ENCODE results near the gene XPO4.
A peak's percentile ranks its signal among the peaks of the same experiment; 100 is the strongest.
"Not testable (repeated sequence)": the region's sequence is repeated elsewhere in the genome, so short reads cannot be mapped to it uniquely, and the experiment has no call there.

The XPO4 gene

DNA sequence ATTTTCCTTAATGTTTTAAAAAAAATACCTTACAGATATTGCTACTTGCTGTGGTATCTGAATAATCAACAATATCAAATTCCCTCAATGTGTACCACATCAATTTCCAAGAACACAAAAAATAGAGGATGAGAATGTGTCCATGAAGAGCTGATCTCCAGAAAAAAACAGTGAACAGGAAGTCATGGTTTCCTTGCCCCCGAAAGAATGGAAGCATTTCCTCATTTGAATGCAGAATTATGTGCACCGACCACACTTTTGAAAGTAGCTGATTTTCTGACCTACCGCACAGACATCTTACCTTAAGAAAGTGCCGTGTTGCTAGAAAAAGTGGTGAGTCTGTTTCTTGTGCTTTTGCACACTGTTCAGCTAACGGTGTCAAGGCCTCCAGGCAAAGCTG, 115.4 kb downstream of the XPO4 start:
- DNase-seq (ENCODE audit: low read depth) = no peak

DNA sequence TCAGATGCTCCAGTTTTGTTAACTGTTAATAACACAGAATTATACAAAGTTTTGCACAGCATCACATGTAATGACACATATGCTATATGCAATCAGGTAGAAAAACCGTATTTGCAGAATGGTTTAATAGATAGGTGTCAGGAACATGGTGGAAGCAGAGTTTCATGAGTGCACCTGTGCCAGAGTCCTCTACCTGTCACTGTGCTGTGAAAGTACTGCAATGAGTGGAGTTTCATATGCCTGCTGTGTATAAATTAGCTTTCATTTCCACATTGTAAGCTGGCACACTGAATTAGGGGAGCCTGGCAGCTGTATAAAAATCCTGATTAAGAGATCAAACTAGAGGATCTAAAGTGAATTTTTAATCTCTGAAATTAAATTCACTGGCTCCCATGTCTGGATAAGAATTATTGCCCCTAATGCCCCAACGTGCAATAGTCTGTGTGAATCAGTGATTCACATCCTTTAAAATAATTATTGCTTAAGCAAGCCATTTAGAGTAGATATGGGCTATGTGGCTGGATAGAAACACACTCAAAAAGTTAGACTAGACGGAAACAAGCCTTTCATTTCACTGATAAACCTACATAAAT, 120.3 kb downstream of the XPO4 start:
- no peak for DNase-seq (ENCODE audit: low read depth)

DNA sequence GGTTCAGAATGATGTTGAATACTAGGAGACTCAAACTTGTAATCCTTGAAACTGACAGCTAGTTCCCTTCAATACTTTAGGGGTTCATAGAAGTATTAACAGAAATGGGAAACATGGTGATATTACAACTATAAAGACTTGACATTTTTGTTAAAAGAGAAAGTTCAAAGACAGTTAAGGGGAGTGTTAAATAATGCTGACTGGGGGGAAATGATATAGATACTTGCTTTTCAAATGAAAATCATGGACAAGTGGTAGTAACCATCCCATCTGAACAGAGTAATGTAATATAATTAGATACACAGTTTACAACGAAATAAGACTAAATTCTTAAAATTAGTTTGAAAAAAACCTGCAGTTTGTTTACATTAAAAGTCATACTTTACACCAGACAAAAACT, 122.2 kb downstream of the XPO4 start:
- no peak for DNase-seq (ENCODE audit: low read depth)

DNA sequence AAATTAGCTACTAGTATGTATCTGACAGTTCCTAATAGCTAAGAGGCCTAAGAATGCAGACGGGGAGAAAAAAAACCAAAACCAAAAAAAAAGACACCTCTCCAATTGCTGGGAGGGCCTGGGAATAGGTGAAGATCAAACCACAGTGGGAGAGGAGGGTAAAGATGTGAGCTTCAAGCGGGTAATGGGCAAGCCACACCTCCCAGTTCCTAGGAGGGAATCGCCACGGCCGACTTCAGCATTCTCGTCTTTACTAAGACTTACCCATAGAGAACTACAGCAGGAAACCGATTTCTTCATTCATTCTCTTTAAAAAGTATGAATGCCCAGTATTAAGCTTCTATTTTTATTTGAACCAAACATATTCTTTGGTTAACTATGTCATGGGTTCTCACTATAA, 123.1 kb downstream of the XPO4 start:
- DNase-seq (ENCODE audit: low read depth) = no peak

DNA sequence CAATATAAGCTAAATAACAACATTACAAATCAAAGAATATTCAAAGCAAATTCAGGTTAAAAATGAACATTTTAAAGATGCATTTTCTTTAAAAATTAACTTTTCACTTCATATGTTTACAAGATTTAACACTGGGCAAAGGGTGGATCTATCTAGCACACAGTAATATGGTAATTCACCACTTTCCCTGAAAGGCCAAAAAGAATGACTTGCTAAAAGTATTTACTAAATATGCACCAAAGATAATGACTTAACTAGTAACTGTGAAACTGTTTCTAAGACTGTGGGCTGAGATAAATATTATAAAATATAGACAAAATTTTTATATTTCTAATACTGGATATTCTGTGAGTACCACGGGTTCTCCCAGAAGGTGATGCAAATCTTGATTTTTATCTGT, 124.2 kb downstream of the XPO4 start:
- no peak for DNase-seq (ENCODE audit: low read depth)

DNA sequence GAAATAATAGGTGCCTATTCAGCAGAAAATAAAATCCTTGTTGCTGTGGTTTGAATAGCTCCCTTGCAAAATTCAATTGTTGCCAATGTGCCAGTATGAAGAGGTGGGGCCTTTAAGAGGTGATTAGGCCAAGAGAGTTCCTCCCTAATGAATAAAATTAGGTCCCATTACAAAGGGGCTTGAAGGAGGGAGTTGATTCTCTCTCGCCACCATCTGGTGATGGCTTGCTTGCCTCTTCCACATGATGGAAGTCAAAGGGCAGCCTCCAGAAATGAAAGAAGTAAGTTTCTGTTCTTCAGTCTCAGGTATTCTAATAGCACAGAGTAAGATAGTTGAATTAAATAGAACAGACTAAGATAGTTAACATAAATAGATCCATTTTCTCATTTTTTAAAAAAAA, 125.8 kb downstream of the XPO4 start:
- no peak for DNase-seq (ENCODE audit: low read depth)

DNA sequence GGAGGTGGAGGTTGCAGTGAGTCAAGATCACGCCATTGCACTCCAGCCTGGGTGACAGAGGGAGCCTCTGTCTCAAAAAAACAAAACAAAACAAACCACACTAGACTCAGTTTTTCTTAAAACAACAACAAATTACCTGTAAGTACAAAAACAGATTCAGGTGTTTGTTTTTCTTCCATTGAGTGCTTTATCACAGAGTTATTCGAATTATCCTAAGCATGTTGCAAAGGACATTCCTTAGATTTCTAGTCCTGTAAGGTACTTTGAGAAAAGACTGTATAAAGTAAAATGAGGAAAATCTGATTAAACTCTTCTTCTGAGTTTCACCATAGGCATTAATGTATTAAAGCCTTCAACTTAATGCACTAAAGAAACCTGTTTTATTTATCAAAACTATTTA, 126.6 kb downstream of the XPO4 start:
- DNase-seq (ENCODE audit: low read depth) = no peak

DNA sequence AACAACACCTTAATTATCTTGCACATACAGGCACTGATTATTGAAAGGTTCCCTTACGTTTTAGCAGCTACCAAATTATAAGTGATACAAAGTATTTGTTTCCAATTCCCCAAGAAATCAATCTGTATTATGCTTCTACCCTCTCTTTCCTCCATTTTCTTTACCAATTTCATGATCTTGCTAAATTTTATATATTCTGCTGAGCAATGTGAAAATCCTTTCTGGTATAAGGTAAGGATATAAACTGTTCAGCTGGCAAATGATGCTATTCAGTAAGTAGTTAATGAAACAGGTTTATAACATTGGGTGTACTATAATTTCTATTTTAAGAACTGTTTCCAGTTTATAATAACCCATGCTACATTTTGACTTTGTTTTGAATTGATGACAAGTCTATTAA, 127.8 kb downstream of the XPO4 start:
- no peak for DNase-seq (ENCODE audit: low read depth)

DNA sequence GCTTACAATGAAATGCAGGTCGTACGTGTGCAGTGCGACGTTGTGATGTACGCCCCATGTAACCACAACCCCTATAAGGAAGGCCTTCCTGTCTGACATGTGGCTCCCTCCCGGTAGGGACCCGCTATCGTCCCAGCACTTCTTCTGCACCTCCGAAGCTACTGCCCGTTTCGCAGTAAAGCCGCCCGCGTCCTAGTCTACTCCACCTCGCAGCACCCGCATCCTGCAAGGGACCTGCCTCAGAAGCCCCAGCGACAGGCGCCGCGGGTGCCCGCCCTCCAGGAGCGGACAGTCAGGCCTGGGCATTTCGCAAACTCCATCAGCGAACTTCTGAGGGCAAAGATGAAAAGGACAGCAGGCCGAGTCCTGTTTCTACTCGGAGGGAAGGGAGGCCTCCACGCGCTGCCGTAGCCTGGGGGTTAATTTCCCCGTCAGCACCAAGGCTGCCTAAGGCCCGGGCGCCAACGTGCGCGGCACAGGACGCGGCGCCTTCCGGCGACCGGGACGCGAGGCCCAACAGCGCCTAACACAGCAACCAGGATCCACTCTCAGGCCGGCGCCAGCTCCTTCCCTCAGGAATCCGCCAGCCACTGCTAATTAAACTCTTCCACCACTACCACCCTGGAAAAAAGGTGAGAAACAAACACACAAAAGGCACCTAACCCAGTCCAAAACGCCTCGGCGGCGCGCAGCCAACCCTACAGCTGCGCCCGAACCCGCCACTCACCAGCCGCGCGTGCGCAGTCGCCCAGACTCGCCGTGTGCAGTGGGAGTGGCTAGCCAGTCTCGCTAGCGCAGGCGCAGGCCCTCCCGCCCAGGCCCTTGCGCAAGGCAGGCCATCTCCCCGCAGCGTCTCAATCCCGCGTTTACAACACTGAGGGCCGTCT, 129.1 kb downstream of the XPO4 start, which contains the start of gene EEF1AKMT1:
Gene EEF1AKMT1 (minus strand): TSS at position 768 of the 887 bp plus-strand sequence. CDS start 16,363 bp downstream, outside the sequence.
- peak; percentile 30 for DNase-seq (ENCODE audit: low read depth)

DNA sequence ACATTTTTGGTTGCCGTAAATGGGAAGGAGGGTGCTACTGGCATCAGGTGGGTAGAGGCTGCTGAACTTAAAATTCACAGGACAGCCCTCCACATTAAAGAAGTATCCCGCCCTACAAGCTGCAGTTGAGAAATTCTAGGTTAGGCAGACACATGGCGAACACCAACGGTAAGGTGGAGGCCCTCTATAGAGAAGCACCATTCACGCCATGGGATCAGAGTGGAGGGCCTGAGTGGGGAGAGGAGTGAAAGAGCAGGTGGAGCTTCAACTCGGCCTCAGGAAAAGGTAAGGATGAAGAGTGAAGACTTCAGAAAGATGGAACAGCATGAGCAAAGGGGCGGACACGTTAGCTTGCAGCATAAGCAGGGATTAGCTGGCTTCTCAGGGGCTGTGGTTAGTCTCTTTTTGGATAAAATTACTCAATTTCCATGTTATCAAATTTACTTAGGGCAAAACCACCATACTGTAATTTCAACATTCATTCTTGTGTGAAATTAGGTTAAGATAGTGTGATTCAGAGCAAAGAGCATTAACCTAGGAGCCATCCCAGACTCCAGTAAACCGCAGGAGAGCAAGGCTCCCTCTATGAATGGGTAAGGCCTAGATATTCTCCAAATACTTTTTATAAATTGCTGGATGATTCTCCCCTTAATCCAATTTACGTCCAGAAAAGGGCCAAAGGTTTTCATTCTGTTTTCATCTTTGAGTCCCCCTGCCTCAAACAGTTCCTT, 130.0 kb downstream of the XPO4 start:
- DNase-seq (ENCODE audit: low read depth) = peak; percentile 2

DNA sequence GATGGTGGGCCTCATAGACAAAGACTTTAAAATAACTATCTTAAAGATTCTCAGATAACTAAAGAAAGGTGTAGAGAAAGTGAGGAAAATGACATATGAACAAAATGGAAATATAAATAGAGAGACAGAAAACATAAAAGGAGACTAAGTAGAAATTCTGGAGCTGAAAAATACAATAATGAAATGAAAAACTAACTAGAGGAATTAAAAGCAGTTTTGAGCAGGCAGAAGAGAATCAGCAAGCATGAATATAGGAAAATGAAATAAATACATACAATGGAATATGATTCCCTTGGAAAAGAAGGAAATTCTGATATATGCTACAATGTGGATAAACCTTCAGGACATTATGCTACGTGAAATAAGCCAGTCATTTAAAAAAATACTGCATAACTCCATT, 132.7 kb downstream of the XPO4 start:
- DNase-seq (ENCODE audit: low read depth) = no peak

DNA sequence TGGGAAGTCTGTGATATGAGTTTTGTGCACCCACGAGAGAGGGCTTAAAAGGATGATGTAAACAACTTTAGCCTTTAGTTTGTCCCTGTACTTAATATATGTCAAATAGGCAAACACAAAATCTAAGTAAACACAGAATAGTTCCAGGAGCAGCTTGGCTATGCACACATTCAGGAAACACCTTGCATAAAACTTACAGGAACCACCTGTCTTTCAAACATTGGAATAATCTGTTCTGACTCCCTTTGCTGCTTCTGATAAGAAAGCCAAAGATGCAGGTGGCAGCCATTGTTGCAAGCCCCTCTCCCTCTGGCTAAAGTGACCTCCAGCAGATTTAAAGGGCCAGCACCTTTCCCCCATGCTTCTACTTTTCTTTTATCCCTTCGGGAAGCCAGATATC, 133.5 kb downstream of the XPO4 start:
- no peak for DNase-seq (ENCODE audit: low read depth)

DNA sequence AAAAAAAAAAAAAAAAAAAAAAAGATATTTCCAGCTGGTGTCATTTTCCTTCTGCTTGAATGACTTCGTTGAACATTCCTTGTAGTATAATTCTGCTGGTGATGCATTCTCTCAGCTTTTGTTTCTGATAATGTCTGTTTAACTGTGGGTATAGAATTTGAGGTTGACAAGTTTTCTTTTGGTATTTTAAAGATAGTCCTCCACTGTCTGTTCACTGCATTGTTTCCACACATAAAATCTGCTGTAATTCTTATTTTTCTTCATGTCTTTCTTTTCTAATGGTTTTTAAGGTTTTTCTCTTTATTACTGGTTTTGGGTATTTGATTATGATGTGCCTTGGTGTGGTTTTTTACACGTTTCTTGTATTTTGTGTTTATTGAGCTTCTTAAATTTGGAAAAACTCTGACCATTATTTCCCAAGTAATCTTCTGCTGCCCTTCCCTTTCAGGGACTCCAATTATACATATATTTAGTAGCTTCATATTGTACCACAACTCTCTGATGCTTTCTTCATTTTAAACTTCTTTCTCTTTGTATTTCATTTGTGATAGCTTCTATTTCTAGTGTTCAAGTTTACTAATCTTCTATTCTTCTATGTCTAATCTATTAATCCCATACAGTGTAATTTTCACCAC, 135.1 kb downstream of the XPO4 start:
- no peak for DNase-seq (ENCODE audit: low read depth)

DNA sequence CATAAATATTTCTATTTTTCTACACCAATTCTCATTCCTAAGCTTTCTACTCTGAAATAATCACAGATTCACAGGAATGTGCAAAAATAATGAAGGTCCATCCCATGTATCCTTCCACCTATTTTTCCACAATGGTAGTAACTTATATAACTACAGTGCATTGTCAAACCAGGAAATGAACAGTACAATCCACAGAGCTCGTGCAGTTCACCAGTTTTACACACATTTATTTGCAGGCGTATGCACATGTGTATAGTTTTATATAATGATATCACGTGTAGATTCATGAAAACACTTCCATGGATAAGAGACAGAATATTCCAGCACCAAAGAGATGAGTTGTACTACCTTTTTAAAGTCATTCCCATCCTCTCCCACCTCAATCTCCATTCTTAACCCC, 141.7 kb downstream of the XPO4 start:
- no peak for DNase-seq (ENCODE audit: low read depth)

DNA sequence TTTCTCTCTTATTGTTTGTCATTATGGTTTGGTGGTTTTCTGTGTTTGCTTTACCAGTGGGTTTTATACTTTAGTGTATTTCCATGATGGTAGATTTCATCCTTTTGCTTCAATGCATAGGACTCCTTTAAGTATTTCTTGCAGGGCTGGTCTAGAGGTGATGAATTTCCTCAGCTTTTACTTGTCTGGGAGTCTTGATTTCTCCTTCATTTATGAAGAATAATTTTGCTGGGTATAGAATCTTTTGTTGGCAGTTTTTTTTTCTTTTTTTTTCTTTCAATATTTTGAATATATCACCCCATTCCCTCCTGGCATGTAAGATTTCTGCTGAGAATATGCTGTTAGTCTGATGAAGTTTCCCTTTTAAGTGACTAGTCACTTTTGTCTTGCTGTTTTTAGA, 148.5 kb downstream of the XPO4 start:
- DNase-seq (ENCODE audit: low read depth) = no peak

DNA sequence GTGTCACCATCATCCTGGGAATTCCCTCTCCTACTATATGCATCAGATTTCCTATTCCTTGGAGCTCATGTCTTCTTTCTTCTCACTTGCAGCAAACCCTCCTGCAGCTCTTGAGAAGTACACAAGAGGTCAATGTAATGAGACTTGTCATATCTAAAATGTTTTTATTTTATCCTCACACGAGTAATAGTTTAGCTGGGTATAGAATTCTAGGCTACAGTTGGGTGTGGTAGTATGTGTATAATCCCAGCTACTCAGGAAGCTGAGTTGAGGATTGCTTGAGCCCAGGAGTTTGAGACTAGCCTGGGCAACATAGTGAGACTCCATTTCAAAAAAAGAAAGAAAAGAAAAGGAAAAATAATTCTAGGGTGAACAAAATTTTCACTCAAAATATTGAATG, 153.2 kb downstream of the XPO4 start:
- no peak for DNase-seq (ENCODE audit: low read depth)

DNA sequence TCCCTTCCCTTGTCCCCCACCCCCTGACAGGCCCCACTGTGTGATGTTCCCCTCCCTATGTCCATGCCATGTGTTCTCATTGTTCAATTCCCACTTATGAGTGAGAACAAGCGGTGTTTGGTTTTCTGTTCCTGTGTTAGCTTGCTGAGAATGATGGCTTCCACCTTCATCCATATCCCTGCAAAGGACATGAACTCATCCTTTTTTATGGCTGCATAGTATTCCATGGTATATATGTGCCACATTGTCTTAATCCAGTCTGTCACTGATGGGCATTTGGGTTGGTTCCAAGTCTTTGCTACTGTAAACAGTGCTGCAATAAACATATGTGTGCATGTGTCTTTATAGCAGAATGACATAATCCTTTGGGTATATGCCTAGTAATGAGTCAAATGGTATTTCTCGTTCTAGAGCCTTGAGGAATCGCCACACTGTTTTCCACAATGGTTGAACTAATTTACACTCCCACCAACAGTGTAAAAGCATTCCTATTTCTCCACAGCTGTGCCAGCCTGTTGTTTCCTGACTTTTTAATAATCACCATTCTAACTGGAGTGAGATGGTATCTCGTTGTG, 158.6 kb downstream of the XPO4 start:
- DNase-seq (ENCODE audit: low read depth) = not testable (repeated sequence)

DNA sequence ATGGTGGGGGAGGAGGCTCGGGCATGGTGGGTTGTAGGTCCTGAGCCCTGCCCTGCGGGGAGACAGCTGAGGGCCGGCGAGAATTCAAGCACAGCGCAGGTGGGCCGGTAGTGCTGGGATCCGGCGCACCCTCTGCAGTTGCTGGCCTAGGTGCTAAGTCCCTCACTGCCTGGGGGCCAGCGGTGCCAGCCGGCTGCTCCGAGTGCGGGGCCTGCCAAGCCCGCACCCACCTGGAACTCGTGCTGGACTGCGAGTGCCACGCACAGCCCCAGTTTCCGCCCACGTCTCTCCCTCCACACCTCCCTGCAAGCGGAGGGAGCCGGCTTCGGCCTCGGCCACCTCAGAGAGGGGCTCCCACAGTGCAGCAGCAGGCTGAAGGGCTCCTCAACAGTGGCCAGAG, 162.5 kb downstream of the XPO4 start:
- no peak for DNase-seq (ENCODE audit: low read depth)

DNA sequence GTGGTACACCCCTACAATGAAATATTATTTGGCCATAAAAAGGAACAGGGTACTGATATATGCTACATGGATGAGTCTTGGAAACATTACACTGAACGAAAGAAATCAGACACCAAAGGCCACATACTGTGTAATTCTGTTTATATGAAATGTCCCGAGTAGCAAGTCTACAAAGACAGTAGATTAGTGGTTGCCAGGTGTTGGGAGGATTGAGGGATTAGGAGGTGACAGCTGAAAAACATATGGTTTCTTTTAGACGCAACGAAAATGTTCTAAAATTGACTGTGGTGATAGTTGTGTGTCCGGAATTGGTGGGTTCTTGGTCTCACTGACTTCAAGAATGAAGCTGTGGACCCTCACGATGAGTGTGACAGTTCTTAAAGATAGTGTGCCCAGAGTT, 163.9 kb downstream of the XPO4 start:
- no peak for DNase-seq (ENCODE audit: low read depth)

DNA sequence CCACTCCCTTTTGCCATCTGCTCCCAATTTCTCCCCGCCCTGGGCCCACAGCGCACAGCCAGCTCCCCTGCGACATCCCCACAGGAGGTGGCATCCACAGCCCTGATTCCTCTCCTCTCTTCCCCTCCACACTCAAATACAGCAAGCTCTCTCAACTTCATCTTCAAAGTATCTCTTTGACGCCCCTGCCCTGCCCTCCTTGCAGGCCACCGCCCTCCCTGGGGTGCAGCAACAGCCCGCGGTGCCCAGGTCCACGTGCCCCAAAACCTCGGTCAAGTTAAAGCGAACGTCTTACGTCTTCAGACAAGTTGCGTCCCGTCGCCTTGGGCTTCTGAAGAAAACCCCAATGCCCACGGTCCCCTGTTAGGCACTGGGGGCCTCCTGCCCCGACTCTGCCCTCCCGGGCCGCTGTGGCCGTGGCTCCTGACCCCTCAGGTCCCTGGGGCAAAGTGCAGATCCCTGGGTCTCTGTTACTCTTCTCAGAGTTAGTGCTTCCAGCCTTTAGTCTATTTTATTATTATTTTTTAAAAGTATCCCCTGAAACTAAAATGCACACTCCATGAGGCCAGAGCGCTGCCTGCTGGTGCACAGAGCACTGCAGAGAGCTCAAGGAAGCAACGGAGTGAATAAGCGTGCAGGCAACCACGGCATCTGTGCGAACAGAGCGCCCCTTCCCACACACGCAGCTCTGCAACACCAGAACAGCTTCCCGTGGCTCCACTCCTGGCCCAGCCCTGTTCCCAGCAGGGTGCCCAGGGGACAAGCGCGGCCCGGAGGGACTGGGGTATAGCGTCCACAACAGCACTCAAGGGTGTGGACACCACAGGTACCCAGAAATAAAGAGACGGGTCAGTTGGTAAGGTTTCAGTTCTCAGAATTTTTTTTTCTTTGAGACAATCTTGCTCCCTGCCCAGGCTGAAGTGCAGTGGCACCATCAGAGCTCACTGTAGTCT, 172.6 kb downstream of the XPO4 start:
- DNase-seq (ENCODE audit: low read depth) = no peak
